NCI-H2196 treated with DMSO at 0.1 percent for 48 hours (cell line): ENCODE data around the gene ASPDH.
"Not testable (repeated sequence)": the region's sequence is repeated elsewhere in the genome, so short reads cannot be mapped to it uniquely, and the experiment has no call there.

Experiments
- DNase-seq: peaks from one replicate; lab custom pipeline; 2025; ENCODE audit not compliant: unreplicated experiment; lab: John Stamatoyannopoulos, UW

The ASPDH gene

DNA sequence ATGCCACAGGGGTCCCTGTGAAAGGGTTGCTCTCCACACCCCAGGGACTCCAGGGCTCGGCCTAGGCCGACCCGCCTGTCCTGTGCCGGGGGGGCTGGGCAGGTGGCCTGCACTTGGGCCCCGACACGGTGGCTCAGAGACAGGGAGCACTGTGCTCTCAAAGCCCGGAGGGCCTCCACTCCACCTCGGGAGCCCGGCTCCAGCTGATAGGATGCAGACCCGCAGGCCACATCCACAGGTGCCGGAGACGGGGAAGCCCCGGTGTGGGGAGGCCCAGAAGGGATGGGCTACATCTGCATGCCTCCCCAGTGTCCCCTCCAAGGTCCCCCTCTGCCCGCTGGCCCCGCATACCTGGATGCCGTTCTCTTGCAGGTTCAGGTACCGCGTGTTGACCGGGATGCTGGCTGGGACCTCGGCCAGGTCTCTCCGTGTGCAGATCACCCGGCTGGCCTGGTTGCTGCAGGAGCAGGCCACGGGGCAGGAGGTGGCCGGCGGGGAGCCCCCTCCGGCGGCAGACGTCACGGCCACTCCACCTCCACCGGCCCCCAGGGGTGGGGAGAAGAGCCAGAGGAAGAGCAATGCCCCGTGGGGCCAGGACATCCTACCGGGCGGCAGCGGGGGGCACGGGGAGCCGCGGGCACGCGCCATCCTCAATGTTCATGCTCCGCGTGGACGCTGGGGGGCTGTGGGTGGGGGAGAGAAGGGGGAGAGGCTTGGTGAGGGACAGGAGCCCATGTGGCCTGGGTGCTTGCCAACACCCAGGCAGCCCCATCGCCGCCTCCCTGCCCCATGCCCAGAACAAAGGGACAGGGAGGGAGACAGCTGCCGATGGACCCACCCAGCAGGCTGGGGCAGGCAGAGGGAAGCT is 34.7 kb upstream of the ASPDH start:
- no peak for DNase-seq

- DNase-seq = no peak
Measured at GRCh38 chr19:50547385-50548190, 33.9 kb upstream of the ASPDH start.

DNA sequence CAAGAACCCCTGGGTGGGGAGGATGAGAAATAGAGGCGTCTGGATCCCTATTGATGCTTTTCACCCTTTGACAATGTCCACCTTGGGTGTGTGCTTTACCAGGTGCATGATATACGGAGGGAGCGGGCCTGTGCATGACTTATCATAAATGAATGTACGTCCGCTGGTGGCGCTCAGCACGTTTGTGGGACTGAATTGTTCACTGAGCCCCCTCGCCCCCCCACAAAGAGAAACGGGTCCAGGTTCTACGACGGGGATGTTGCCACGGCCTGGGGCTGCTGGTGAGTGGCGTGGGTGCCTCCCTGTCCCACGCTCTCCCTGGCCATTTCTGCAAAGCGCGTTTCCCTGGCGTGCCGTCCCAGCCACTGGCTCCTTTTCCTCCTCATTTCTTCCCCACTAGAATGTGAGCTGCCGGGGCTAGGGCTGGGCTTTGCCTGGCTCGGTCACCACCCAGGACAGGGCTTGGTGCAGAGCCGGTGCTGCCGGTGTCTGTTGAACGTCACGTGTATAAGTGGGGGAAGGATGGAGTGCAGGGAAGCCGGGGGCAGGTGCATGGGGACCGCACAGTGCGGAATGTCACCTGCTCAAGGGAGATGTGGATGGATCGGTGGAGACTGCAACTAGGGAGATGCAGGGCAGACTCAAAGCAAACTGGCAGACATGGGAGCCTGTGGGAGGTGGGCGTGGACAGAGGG is 33.0 kb upstream of the ASPDH start:
- no peak for DNase-seq

DNA sequence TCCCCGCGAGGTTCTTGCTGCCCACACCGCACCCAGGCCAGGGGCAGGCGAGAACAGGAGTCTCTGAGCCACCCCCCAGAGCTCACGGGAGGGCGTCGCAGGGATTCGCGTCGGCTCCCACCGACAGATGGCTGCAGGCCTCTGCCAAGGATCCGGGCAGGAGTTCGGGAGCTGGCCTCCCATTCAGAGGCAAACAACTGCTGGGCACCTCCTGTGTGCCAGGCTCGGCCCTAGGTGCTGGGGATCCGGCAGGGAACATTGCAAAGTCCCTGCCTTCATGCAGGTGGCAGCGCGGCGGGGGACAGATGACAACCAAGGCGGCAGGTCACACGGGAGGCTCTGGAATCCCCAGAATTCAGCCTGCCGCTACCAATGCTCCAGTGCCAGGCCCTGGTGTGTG is 29.2 kb upstream of the ASPDH start:
- no peak for DNase-seq

GRCh38 chr19:50537769-50538230 is 24.1 kb upstream of the ASPDH start:
- DNase-seq = peak; percentile 66

GRCh38 chr19:50537306-50537685 is 23.6 kb upstream of the ASPDH start:
- DNase-seq = no peak

DNA sequence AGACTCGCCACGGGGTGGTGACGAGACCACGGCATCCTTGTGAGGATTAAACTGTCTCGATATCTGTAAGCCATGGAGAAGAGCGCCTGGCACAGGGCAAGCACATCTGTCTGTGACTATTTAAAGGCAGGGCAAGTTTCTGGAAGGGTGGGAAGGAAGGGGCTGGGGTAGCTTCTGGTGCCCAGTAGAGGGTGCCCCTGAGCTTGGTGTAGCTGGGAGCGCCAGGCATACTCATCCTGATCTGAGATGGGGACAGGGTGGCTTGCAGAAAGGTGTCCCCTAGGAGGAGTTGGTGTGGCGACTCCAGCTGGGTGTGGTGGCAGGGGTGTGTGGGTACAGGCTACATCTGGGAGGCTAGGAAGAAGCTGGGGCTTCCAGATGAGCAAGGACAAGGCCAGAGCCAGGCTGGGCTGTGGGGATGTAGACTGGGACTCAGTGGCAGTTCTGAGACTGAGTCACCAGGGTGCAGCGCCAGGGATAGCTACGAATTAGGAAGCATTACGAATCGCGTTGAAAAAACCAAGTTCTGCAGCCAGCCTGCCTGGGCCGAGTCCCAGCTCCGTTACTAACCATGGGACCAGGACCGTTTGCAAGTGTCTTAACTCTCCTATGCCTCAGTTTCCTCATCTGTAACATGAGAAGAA is 23.1 kb upstream of the ASPDH start:
- no peak for DNase-seq

DNA sequence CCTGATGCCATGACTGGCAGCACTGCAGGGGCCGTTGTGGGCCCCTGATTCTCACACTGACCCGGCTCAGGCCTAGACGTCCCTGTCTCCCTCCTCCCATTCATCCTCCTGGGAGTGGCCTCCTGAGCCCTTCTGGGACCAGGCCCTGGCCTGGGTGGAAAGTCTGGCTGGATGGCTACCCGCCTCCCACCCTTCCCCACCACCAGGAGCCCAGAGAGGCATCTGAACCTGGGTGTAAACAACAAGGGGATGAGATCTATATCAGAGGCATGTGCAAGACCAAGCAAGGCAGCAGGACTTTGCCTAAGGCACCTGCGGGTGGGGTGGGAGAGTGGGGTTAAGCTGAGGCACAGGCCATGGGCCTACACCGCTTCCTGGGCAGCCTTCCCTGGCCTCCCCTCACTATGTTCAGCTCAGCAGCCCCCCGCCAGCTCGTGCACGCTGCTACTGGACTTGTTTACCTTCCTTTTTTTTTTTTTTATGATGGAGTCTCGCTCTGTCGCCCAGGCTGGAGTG is 22.0 kb upstream of the ASPDH start:
- no peak for DNase-seq

DNA sequence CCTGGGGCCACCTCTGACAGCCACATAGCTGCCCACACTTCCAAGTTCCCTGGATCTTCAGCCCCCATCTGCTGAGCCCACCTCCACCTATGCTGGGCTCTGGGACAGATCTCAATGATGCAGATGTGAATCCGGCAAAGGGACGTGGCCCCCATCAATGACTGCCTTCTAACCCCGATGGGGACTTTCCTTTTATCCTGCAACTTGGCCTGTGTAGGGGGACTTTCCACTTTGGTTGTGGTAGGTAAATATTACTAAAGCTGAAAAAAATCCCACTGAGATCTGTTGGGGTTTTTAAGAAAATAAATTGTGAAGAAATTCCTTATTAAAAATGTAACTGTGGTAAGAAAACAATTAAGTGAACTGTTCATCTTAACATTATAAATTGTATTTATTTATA is 20.8 kb upstream of the ASPDH start:
- DNase-seq = no peak

GRCh38 chr19:50532952-50533351 is 19.2 kb upstream of the ASPDH start:
- no peak for DNase-seq

DNA sequence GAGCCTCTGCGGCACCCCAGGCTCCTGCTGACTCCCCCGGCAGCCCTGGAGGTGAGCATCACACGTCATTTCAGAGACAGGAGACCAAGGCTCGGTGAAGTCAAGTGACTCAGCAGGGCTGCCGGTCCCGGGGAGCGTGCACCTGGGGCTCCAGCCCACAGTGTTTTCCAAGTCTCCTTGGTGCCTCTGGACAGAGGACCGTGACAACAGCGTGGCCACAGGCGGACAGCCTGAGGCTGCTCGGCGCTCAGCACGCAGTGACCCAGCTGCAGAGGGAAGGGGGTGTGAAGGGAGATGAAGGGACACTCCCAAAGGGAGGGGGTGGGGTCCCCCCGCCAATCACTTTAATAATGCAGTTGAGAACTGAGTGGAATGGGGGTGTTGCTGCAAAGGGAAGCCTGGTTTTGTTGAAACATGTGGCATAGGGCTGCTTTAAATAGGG is 17.5 kb upstream of the ASPDH start:
- no peak for DNase-seq

- not testable (repeated sequence) for DNase-seq
Measured at GRCh38 chr19:50528052-50528451, 14.3 kb upstream of the ASPDH start.

- DNase-seq = no peak
Measured at GRCh38 chr19:50522881-50523280, 9.2 kb upstream of the ASPDH start.

- DNase-seq = no peak
Measured at GRCh38 chr19:50520822-50521465, 7.2 kb upstream of the ASPDH start.

- DNase-seq = no peak
Measured at GRCh38 chr19:50519006-50519575, 5.4 kb upstream of the ASPDH start.

DNA sequence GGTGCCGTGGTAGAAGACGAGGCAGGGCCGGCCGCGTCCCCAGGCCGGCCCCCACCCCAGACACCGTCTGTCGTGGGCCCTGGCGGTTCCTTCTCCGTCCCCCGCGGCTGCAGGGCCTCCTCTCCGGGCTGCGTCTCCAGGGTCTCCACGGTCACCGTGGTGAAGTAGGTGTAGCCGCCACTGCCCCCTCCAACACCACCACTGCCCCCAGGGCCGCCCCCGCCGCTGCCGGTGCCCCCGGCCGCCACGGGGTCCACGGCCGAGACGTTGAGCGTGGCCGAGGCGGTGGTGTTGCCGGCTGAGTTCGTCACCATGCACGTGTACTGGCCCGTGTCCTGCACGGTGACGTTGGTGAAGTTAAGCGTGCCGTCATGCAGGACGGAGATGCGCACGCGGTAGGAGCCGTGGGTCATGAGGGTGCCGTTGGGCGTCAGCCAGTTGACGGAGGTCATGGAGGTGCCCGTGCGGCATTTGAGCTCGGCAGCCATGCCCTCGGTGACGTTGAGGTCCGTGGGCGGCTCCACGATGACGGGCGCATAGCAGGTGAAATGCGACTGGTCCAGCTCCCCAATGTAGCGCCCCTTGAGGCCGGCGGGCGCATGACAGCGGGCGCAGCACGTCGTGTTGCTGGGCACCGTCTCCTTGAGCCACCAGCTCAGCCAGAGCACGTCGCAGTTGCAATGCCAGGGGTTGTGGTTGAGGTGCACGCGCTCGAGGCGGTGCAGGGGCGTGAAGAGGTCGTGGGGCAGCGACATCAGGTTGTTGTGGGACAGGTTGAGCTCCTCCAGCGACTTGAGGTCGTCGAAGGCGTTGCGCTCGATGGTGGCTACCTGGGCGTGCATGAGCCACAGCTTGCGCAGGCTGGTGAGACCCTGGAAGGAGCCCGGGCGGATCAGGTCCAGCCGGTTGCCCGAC is 4.6 kb upstream of the ASPDH start:
- no peak for DNase-seq

- no peak for DNase-seq
Measured at GRCh38 chr19:50517704-50518075, 4.0 kb upstream of the ASPDH start.

GRCh38 chr19:50516964-50517703 is 3.4 kb upstream of the ASPDH start:
- no peak for DNase-seq
